Mucosa of gallbladder (tissue), 1 donor: ENCODE results near the gene CCDC93. TPM values are rescaled to one million over a fixed set of nuclear protein-coding genes. Genes with fewer than 3 reads are reported as not detected.
"Not testable (repeated sequence)": the region's sequence is repeated elsewhere in the genome, so short reads cannot be mapped to it uniquely, and the experiment has no call there.

Source experiments
- DNase-seq: peaks from one replicate; pipeline ENCODE4 v3.0.0-alpha.2; 2020; ENCODE audit warnings: low spot score
- total RNA-seq: library from RNA; stranded (reverse); gene quantifications from one replicate; pipeline ENCODE4 v1.2.1, GENCODE V29; 2021
- donor health status: DM: no; HTN: no; CAD: no.

The CCDC93 gene
- total RNA-seq, 1 donor from 2014 or later, result 34.6 TPM

GRCh38 chr2:118045286-118045685 lies 31.4 kb upstream of the CCDC93 start:
- DNase-seq, result no peak

- no peak for DNase-seq
Observed at GRCh38 chr2:118044854-118045253, 31.0 kb upstream of the CCDC93 start.

- no peak for DNase-seq
Observed at GRCh38 chr2:118044103-118044716, 30.3 kb upstream of the CCDC93 start.

- no peak for DNase-seq
Observed at GRCh38 chr2:118040891-118041290, 27.0 kb upstream of the CCDC93 start.

- DNase-seq, result peak; percentile 54
Observed at GRCh38 chr2:118032169-118033013, 18.5 kb upstream of the CCDC93 start.

GRCh38 chr2:118031566-118031965 lies 17.7 kb upstream of the CCDC93 start:
- no peak for DNase-seq

GRCh38 chr2:118029025-118029424 lies 15.2 kb upstream of the CCDC93 start:
- DNase-seq, result no peak

- no peak for DNase-seq
Observed at GRCh38 chr2:118021356-118021755, 7.5 kb upstream of the CCDC93 start.

- no peak for DNase-seq
Observed at GRCh38 chr2:118019821-118020220, 6.0 kb upstream of the CCDC93 start.

GRCh38 chr2:118016911-118017310 lies 3.0 kb upstream of the CCDC93 start:
- DNase-seq, result no peak

- not testable (repeated sequence) for DNase-seq
Observed at GRCh38 chr2:118015761-118016160, 1.9 kb upstream of the CCDC93 start.

- DNase-seq, result no peak
Observed at GRCh38 chr2:118014492-118014824, 588 bp upstream of the CCDC93 start.

GRCh38 chr2:118013221-118013723 lies 598 bp downstream of the CCDC93 start:
- peak; percentile 32 for DNase-seq

GRCh38 chr2:118012778-118013177 lies 1.1 kb downstream of the CCDC93 start:
- no peak for DNase-seq

GRCh38 chr2:118010473-118010872 lies 3.4 kb downstream of the CCDC93 start:
- no peak for DNase-seq

GRCh38 chr2:118006861-118007260 lies 7.0 kb downstream of the CCDC93 start:
- DNase-seq, result no peak

- DNase-seq, result no peak
Observed at GRCh38 chr2:118006326-118006725, 7.5 kb downstream of the CCDC93 start.

GRCh38 chr2:118003396-118003824 lies 10.5 kb downstream of the CCDC93 start:
- DNase-seq, result peak; percentile 71

GRCh38 chr2:118000041-118000440 lies 13.8 kb downstream of the CCDC93 start:
- DNase-seq, result no peak

GRCh38 chr2:117997872-117998454 lies 15.9 kb downstream of the CCDC93 start:
- no peak for DNase-seq

GRCh38 chr2:117996525-117996924 lies 17.3 kb downstream of the CCDC93 start:
- no peak for DNase-seq

GRCh38 chr2:117994729-117995128 lies 19.1 kb downstream of the CCDC93 start:
- DNase-seq, result no peak
